GM13976 (cell line): ENCODE results near the gene CRYBA2.

Experiments
- DNase-seq: peaks from one replicate; pipeline ENCODE4 v3.0.0; 2012; ENCODE audit warnings: low spot score
- CTCF ChIP-seq: IDR thresholded peaks from 2 replicates; pipeline ENCODE4 v1.5.1; 2012; ENCODE audit warnings: borderline replicate concordance, mild to moderate bottlenecking; ENCODE audit not compliant: insufficient read depth; ENCODE audit errors: extremely low read depth, missing control alignments, control extremely low read depth
- in situ Hi-C: fragments of 300-500 bp; cut with MboI; formaldehyde crosslinking; loops from one replicate; pipeline ENCODE4 v1.12.0; 2022; ENCODE audit warnings: low sequenced_read_pairs, mixed read lengths, inconsistent platforms; ENCODE audit not compliant: unreplicated experiment

Gene CRYBA2

DNA sequence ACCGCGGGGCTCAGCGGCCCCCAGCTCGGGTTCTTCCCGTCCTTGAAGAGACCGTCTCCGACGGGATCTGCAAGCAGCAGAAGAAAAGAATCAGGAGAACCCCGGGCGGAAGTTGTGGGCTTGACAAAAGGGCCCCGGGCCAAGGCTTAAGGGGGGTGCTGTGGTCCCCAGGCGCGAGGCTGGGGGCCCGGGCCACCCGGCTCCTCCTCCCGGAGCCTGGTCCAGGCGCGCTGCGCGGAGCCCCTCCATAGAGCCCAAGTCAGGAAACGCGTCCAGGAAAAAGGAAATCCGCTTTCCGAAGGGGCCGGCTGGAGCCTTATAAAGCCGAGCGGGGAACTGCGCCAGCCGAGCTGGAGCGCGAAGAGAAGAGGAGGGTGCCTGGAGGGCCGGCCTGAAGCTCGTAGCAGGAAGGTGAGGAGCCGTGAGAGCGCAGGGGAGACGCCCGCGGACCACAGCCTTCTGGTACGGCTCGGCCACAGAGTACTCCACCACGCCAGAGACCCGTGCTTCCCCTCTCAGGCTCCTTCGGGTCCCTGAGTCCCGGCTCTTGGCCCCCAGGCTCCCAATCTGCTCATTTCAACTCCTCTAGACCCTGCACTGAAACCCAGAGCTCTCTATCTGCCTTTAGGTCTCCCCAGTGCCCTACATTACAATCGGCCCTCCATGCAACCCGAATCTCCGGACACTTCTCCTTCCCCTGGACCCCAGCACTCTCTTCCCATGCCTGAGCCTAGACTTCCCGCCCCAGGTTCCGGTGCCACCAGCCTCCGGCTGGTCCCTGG is 8.8 kb downstream of the CRYBA2 start:
- DNase-seq = peak; percentile 45
- in situ Hi-C loops = loop anchor here (10.0 kb wide), 1 partner anchor 130 kb away; the partner anchor contains the start of gene WNT6
- TF ChIP-seq CTCF = no peak

DNA sequence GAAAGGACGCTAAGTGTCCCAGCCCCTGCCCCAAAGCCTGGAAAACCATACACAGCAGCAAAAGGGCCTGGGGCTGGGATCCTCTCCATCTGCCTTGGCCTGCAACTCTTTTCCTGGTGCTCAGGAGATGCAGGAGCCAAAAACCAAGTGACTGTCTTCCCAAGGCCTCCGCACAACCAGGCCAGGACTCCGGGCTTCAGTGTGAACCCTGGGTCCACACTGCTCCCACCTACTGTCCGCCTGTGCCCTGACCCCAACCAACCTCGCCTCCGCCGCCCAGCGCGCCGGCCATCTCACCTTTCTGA is 9.3 kb downstream of the CRYBA2 start:
- no peak for DNase-seq
- no peak for TF ChIP-seq CTCF
- in situ Hi-C loops = loop anchor here (10.0 kb wide), 1 partner anchor 129 kb away; the partner anchor contains the start of gene WNT6

DNA sequence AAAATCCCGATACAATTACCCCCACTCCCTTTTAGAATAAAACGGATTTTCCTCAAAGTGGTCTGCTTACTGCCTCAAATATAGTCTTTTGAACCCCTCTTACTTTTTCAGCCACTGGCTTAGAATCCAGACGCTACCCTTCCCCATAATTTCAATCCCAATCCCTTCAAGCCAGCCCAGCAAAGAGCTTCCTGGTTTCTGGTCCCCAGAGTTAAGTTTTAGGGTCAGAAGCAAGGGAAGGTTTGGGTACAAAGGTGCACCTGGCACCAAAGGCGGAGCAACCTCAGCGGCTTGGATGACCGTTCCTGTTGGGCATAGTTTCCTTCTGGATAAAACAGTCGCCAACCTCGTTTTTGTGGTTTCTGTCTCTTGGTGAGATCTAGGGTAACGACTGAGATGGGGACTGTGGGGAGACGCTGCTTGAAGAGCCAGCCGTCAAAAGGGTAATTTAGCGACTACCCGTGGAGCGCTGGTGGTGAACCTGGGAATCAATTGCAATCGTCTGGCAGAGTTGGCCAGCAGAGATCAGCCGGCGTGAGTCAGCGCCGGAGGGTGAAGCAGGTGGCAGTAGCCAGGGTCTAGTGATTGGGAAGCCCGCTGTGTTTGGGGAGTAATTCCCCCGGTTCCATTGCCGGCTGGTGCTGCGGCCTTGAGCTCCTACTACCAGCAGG is 9.8 kb downstream of the CRYBA2 start:
- in situ Hi-C loops = loop anchor here (10.0 kb wide), 1 partner anchor 129 kb away; the partner anchor contains the start of gene WNT6
- TF ChIP-seq CTCF = no peak
- peak; percentile 36 for DNase-seq

DNA sequence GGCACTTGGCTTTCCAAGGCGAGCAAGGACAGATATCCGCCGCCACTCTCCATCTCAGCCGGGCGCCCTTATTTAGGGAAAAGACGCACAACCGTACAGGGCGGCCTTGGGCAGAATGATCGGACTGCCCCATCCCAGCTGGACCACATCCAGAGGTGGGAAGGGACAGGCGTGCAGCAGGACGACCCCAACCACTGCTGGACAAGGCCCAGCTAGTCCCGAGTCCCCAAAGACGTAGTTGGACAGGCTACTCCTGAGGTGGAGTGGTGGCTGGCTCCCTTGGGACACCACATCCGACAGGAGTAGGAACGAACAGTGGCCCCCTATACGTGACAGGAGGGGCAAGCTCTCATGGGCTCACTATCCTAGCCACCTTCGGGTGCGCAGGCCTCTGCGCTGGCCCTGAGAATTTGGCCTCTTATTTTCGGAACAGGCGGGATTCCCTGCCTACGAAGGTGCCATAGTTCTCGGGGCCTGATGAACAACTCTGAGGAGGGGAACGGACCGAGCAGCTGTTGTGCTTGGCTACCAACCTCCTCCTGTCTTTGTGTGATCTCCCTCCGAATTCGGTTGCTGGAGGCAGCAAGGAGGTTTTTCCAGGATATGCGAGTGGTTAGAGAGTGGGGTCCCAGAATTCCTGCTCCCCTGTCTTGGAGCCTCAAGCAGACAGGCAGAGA is 10.5 kb downstream of the CRYBA2 start:
- no peak for DNase-seq
- in situ Hi-C loops = loop anchor here (10.0 kb wide), 1 partner anchor 128 kb away; the partner anchor contains the start of gene WNT6
- TF ChIP-seq CTCF = no peak

DNA sequence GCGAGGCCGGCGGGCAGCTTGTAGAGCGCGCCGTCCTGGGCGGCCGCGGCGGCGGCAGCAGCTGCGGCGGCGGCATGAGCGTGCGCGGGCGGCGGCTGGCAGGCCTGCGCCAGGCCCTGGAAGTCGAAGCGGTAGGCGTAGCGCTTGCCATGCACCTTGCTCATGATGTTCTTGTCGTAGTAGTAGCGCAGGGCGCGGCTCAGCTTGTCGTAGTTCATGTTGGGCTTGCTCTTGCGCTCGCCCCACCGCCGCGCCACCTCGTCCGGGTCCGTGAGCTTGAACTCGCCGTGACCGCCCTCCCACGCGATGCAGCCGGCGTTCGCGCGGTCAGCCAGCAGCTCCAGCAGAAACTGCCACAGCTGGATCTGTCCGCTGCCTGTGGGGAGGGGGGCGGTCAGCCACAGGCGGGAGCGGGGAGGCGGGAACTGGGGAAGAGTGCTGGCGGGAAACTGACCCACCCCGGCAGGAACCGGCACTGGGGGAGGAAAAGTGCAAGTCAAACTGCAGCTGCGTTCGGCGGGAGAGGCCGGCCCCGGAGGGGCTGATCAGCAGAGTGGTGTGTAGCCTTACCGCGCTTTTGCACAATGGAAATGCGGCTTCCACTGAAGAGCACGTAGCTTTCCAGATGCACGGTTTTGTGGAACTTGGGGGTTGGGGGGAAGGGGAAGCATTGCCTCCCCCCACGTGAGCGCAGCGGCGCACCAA is 11.2 kb downstream of the CRYBA2 start:
- DNase-seq = peak; percentile 39
- in situ Hi-C loops = loop anchor here (10.0 kb wide), 1 partner anchor 127 kb away; the partner anchor contains the start of gene WNT6
- TF ChIP-seq CTCF = no peak

GRCh38 chr2:218981390-218981880 is 11.8 kb downstream of the CRYBA2 start:
- in situ Hi-C loops = loop anchor here (10.0 kb wide), 1 partner anchor 127 kb away; the partner anchor contains the start of gene WNT6
- TF ChIP-seq CTCF = no peak
- no peak for DNase-seq
